Ramos (cell line): Measurements from ENCODE around the gene MTSS2.

ENCODE experiments used
- in situ Hi-C: fragments of 300-500 bp; cut with MboI; formaldehyde crosslinking; loops from one replicate; pipeline ENCODE4 v1.14.3; 2022; ENCODE audit warnings: low sequenced_read_pairs; ENCODE audit not compliant: unreplicated experiment

Gene MTSS2

GRCh38 chr16:70685938-70686375, at the start of gene MTSS2:
TSS of gene MTSS2 (minus strand) at chr16:70686053. CDS start at chr16:70685791, 262 bp downstream.
- in situ Hi-C loops: loop anchor here (5.0 kb wide), 1 partner anchor 81 kb away; no protein-coding TSS in a partner anchor

GRCh38 chr16:70735141-70735979, 49.5 kb upstream of the MTSS2 start:
- in situ Hi-C loops: no loop called here

GRCh38 chr16:70734522-70735095, 48.8 kb upstream of the MTSS2 start:
- in situ Hi-C loops: no loop called here

GRCh38 chr16:70730944-70731343, 45.1 kb upstream of the MTSS2 start:
- in situ Hi-C loops: no loop called here

GRCh38 chr16:70730031-70730430, 44.2 kb upstream of the MTSS2 start:
- in situ Hi-C loops: no loop called here

- in situ Hi-C loops: no loop called here
Observed at GRCh38 chr16:70729292-70729691, 43.4 kb upstream of the MTSS2 start.

- in situ Hi-C loops: no loop called here
Observed at GRCh38 chr16:70728150-70728549, 42.3 kb upstream of the MTSS2 start.

- in situ Hi-C loops: no loop called here
Observed at GRCh38 chr16:70726892-70727361, 41.1 kb upstream of the MTSS2 start.

- in situ Hi-C loops: no loop called here
Observed at GRCh38 chr16:70725912-70726828, 40.3 kb upstream of the MTSS2 start.

- in situ Hi-C loops: no loop called here
Observed at GRCh38 chr16:70725024-70725911, 39.4 kb upstream of the MTSS2 start.

- in situ Hi-C loops: no loop called here
Observed at GRCh38 chr16:70724146-70725023, 38.5 kb upstream of the MTSS2 start.

GRCh38 chr16:70723740-70724145, 37.9 kb upstream of the MTSS2 start:
- in situ Hi-C loops: no loop called here

GRCh38 chr16:70721202-70721963, 35.5 kb upstream of the MTSS2 start:
- in situ Hi-C loops: no loop called here

GRCh38 chr16:70720425-70721201, 34.8 kb upstream of the MTSS2 start:
- in situ Hi-C loops: no loop called here

- in situ Hi-C loops: no loop called here
Observed at GRCh38 chr16:70717065-70717464, 31.2 kb upstream of the MTSS2 start.

- in situ Hi-C loops: no loop called here
Observed at GRCh38 chr16:70715860-70716357, 30.1 kb upstream of the MTSS2 start.
